HUES48 (cell line): ENCODE results near the gene RPS15.

Source experiments
- H3K27ac ChIP-seq: one replicate; pipeline ENCODE4 v1.7.0; 2013; ENCODE audit warnings: low read depth, low read length, inconsistent platforms
- H3K27me3 ChIP-seq: 2 replicates; pipeline ENCODE4 v1.6.1; 2013; ENCODE audit warnings: mild to moderate bottlenecking, low read length; ENCODE audit not compliant: control insufficient read depth, insufficient read depth
- H3K36me3 ChIP-seq: 2 replicates; pipeline ENCODE4 v1.6.1; 2013; ENCODE audit warnings: low read length; ENCODE audit not compliant: control insufficient read depth, insufficient read depth
- H3K4me1 ChIP-seq: 2 replicates; pipeline ENCODE4 v1.6.1; 2013; ENCODE audit warnings: mild to moderate bottlenecking, low read length; ENCODE audit not compliant: control insufficient read depth, insufficient read depth
- H3K4me3 ChIP-seq: 2 replicates; pipeline ENCODE4 v1.5.1; 2013; ENCODE audit warnings: mild to moderate bottlenecking, low read depth, low read length
- H3K9ac ChIP-seq: 2 replicates; pipeline ENCODE4 v1.6.1; 2013; ENCODE audit warnings: mild to moderate bottlenecking, low read depth, low read length, moderate library complexity
- H3K9me3 ChIP-seq: 2 replicates; pipeline ENCODE4 v1.6.1; 2013; ENCODE audit warnings: low read length; ENCODE audit not compliant: control insufficient read depth, insufficient read depth

The RPS15 gene

GRCh38 chr19:1486720-1487575 is 48.8 kb downstream of the RPS15 start:
- no peak overlapping the region for H3K9ac ChIP-seq
- no peak overlapping the region for H3K27ac ChIP-seq
- no peaks in the 10 kb centered on the region for H3K9me3 ChIP-seq
- no peak overlapping the region for H3K4me3 ChIP-seq
- H3K36me3 ChIP-seq: no peaks in the 10 kb centered on the region
- H3K4me1 ChIP-seq: no peaks in the 10 kb centered on the region
- H3K27me3 ChIP-seq: peaks cover 8% of the 10 kb centered on the region

- no peak overlapping the region for H3K4me3 ChIP-seq
- no peaks in the 10 kb centered on the region for H3K4me1 ChIP-seq
- H3K9me3 ChIP-seq: no peaks in the 10 kb centered on the region
- no peaks in the 10 kb centered on the region for H3K36me3 ChIP-seq
- H3K27me3 ChIP-seq: peaks cover 10% of the 10 kb centered on the region
- H3K9ac ChIP-seq: no peak overlapping the region
- no peak overlapping the region for H3K27ac ChIP-seq
These were observed 49.5 kb downstream of the RPS15 start for GRCh38 chr19:1487576-1488281.

DNA sequence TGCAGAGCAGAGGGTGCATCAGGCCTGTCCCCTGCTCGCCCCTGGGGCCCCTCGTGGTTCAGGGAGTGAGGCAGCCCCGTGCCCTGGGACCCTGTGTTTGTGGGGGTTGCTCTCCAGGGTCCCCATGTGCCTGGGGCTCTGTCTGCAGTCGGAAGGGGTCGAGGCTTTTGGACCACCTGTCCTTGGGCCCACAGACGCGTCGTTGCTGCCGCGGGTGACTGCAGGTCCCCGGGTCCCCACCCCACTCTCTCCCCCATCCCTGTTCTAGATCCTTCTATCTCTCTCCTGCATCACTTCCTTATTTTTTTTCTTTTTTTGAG is 50.0 kb downstream of the RPS15 start:
- Histone ChIP-seq H3K27me3 (peaks cover 10% of the 10 kb centered on the region), H3K27ac (no peak overlapping the region), H3K36me3 (no peaks in the 10 kb centered on the region), H3K4me3 (no peak overlapping the region), H3K9ac (no peak overlapping the region), H3K4me1 (no peaks in the 10 kb centered on the region), H3K9me3 (no peaks in the 10 kb centered on the region)

DNA sequence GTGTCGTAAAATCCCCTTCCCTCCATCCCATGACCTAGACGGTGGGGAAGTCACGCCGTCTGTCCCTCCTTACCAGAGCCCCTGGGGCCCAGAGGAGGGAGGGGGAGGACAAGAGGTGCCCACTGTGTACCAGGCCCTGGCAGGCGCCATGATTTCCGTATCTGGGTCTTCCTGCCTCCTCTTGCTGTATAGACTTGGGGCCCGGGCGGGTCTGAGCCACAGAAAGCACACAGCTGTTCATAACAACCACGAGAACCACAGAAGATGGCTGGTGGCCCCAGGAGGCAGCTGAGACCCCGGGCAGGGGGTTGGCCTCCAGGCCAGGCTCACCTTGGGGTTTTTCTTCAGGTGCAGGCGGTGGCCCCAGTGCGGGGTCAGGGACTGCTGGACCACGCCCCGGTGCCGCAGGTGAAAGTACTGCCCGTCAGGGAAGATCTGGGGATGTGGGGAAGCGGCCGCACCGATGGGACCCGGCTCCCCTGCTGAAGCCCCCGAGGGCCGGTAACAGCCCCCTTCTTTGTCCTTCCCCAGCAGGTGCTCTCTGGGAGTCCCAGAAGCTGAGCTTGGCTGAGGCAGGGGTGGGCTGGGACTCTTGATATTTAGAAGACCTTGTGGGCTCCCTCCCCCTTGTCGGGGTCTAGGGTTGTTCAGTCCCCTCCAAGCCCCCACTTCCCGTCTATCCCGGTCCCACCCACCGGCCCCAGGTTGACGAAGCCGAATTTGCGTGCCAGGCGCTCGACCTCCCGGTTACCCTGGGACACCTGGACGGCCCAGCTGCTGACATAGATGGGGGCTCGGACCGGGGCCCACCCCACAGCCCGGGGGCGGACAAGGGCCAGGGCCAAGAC is 51.5 kb downstream of the RPS15 start:
- H3K4me1 ChIP-seq: no peaks in the 10 kb centered on the region
- H3K27me3 ChIP-seq: peaks cover 10% of the 10 kb centered on the region
- H3K9me3 ChIP-seq: no peaks in the 10 kb centered on the region
- H3K27ac ChIP-seq: peak overlapping the region; percentile 29
- H3K9ac ChIP-seq: no peak overlapping the region
- H3K36me3 ChIP-seq: no peaks in the 10 kb centered on the region
- H3K4me3 ChIP-seq: peak overlapping the region; percentile 78
